Measurements from ENCODE around the gene CYP2C18. TPM values are rescaled to one million over a fixed set of nuclear protein-coding genes. Genes with fewer than 3 reads are reported as not detected.
"Not testable (repeated sequence)": the region's sequence is repeated elsewhere in the genome, so short reads cannot be mapped to it uniquely, and the experiment has no call there.

Gene CYP2C18
- polyA plus RNA-seq (2011; rRNA removed) (0.05 and 0.09 TPM in 2 replicates), polyA plus RNA-seq (2017; fragmentation: RNase III; extraction: RNeasy Plus Mini Kit Qiagen cat#74134 plus additional on column Dnase treatment) (0.05 to 0.09 TPM (median 0.07 TPM) in 3 replicates), polyA minus RNA-seq (2011; rRNA and poly(A)+ RNA removed) (0.10 and 0.12 TPM in 2 replicates)
- 0.01 and 0.07 TPM in 2 replicates for polyA plus RNA-seq (2012; cell fraction: cytosol; rRNA removed)
- polyA plus RNA-seq (2012; cell fraction: nucleus; rRNA removed) = 0.07 and 0.16 TPM in 2 replicates

DNA sequence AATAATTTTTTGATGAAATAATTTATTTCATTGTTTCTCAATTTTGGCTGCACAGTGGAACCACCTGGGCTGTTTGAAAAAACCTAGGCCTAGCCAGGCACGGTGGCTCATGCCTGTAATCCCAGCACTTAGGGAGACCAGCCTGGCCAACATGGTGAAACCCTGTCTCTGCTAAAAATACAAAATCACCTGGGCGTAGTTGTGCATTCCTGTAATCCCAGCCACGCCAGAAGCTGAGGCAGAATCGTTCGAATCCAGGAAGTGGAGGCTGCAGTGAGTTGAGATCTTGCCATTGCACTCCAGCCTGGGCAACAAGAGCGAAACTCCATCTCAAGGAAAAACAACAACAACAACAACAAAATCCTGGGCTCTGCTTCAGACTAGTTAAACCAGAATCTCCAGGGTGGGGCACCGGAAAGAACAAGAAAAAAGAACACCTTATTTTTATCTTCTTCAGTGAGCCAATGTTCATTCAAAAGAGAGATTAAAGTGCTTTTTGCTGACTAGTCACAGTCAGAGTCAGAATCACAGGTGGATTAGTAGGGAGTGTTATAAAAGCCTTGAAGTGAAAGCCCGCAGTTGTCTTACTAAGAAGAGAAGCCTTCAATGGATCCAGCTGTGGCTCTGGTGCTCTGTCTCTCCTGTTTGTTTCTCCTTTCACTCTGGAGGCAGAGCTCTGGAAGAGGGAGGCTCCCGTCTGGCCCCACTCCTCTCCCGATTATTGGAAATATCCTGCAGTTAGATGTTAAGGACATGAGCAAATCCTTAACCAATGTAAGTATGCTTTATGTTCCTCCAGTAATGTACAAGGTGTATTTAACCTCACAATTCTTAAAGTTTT, at the start of gene CYP2C18:
CYP2C18 (plus strand) TSS at position 516 of the 841 bp plus-strand sequence; CDS start at position 607, 91 bp downstream.
- ATAC-seq = no peak

DNA sequence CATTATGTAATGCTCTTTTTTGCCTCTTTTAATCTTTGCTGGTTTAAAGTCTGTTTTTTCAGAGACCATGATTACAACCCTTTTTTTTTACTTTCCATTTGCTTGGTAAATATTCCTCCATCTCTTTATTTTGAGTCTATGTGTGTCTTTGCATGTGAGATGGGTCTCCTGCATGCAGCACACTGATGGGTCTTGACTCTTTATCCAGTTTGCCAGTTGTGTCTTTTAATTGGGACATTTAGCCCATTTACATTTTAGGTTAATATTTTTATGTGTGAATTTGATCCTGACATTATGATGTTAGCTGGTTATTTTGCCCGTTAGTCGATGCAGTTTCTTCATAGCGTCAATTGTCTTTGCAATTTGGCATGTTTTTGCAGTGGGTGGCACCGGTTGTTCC, 45.4 kb upstream of the CYP2C18 start:
- POLR2A ChIA-PET; H3K4me3 ChIP-seq; H3K27ac ChIP-seq; FAIRE-seq; DNase-seq (ENCODE audit: low read depth in 1 of 2, low spot score in 1 of 2); ATAC-seq; H3K4me2 ChIP-seq; H3K4me1 ChIP-seq: not testable (repeated sequence)
- CTCF ChIA-PET = interaction anchor here (0.7 kb wide), 1 partner anchor 93 kb away, joined by 3 read pairs; no protein-coding TSS in a partner anchor
- 86% methylated on average over 4 of the region's 4 CpGs for WGBS (ENCODE audit: missing lambda C conversion rate)
- H3K9me3 ChIP-seq = peaks cover 32% of the 10 kb centered on the region

More for the DNA sequence above, at the start of gene CYP2C18:
- H3K4me1 ChIP-seq = peaks cover 37% of the 10 kb centered on the region
- peaks cover 16% of the 10 kb centered on the region; the same call in 2 of the 3 replicates for H3K9me3 ChIP-seq
- no peak for DNase-seq (ENCODE audit: low read depth in 1 of 2, low spot score in 1 of 2)
- 85% methylated on average over 10 of the region's 10 CpGs for WGBS (ENCODE audit: missing lambda C conversion rate)
- POLR2A ChIA-PET = no interaction called here
- peak within 1 kb of the TSS; percentile 77 to 89 for H3K27ac ChIP-seq
- H3K4me3 ChIP-seq = no peak within 1 kb of the TSS
- CTCF ChIA-PET = no interaction called here
- peak; percentile 43 for FAIRE-seq
- H3K4me2 ChIP-seq = no peak within 1 kb of the TSS
- no peak for TF ChIP-seq BHLHE40 (IDR thresholded peaks at IDR 0.05; ENCODE audit: low read depth, low read length)
- TF ChIP-seq POLR2AphosphoS2 (conservative IDR thresholded peaks at IDR 0.05; ENCODE audit: low read length) = no peak
- TF ChIP-seq MAFK (IDR thresholded peaks at IDR 0.05; ENCODE audit: partially characterized antibody) = peak; percentile 19
- no peak for TF ChIP-seq NPAS2 (CRISPR knock-in tag; IDR thresholded peaks at IDR 0.05; ENCODE audit: borderline replicate concordance)

GRCh38 chr10:94639902-94640301, 43.6 kb upstream of the CYP2C18 start:
- H3K9me3 ChIP-seq = peaks cover 21% of the 10 kb centered on the region; the same call in 2 of the 3 replicates
- H3K4me1 ChIP-seq = peaks cover 7% of the 10 kb centered on the region; the same call in 1 of the 3 replicates
- ChIA-PET CTCF (interaction anchor here (0.6 kb wide), 1 partner anchor 914 kb away, joined by 5 read pairs; no protein-coding TSS in a partner anchor), POLR2A (no interaction called here)
- H3K4me2 ChIP-seq = no peak overlapping the region
- TF ChIP-seq CBX2 (IDR thresholded peaks at IDR 0.05; ENCODE audit: borderline replicate concordance, low read depth) (no peak), NFE2L2 (conservative IDR thresholded peaks at IDR 0.05; ENCODE audit: low read length) (no peak), EP300 (IDR thresholded peaks at IDR 0.05) (no peak)
- DNase-seq (ENCODE audit: low read depth in 1 of 2, low spot score in 1 of 2) (no peak), FAIRE-seq (no peak), ATAC-seq (no peak)
- H3K4me3 ChIP-seq = no peak overlapping the region
- WGBS (ENCODE audit: missing lambda C conversion rate) = 79% methylated on average over 7 of the region's 8 CpGs
- H3K27ac ChIP-seq = no peak overlapping the region

GRCh38 chr10:94640562-94640961, 43.0 kb upstream of the CYP2C18 start:
- Histone ChIP-seq H3K4me1 (peaks cover 7% of the 10 kb centered on the region; the same call in 1 of the 3 replicates), H3K27ac (no peak overlapping the region), H3K4me3 (no peak overlapping the region), H3K9me3 (peaks cover 21% of the 10 kb centered on the region; the same call in 2 of the 3 replicates), H3K4me2 (no peak overlapping the region)
- no peak for DNase-seq (ENCODE audit: low read depth in 1 of 2, low spot score in 1 of 2)
- 67% methylated on average over 3 of the region's 3 CpGs for WGBS (ENCODE audit: missing lambda C conversion rate)
- ChIA-PET POLR2A (no interaction called here), CTCF (interaction anchor here (0.5 to 1.8 kb wide), 2 partner anchors 12 to 162 kb away, joined by 3 to 7 read pairs; no protein-coding TSS in a partner anchor)
- FAIRE-seq = no peak
- ATAC-seq = no peak
- TF ChIP-seq, protein P1, sequence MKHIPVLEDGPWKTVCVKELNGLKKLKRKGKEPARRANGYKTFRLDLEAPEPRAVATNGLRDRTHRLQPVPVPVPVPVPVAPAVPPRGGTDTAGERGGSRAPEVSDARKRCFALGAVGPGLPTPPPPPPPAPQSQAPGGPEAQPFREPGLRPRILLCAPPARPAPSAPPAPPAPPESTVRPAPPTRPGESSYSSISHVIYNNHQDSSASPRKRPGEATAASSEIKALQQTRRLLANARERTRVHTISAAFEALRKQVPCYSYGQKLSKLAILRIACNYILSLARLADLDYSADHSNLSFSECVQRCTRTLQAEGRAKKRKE (CRISPR knock-in tag; IDR thresholded peaks at IDR 0.05; ENCODE audit: low read depth) = no peak
- TF ChIP-seq NFE2L2 (conservative IDR thresholded peaks at IDR 0.05; ENCODE audit: low read length) (no peak), CEBPB (IDR thresholded peaks at IDR 0.05) (no peak), CHD2 (IDR thresholded peaks at IDR 0.05; ENCODE audit: low read length, partially characterized antibody) (no peak), HES2 (IDR thresholded peaks at IDR 0.05) (no peak), EHF (CRISPR knock-in tag; IDR thresholded peaks at IDR 0.05) (no peak), HOXB13 (CRISPR knock-in tag; IDR thresholded peaks at IDR 0.05; ENCODE audit: low read depth) (no peak), MAX (IDR thresholded peaks at IDR 0.05) (no peak), EP300 (IDR thresholded peaks at IDR 0.05) (no peak), CBX8 (IDR thresholded peaks at IDR 0.05) (no peak), BCL3 (IDR thresholded peaks at IDR 0.05) (no peak), BHLHE40 (IDR thresholded peaks at IDR 0.05; ENCODE audit: low read depth, low read length) (no peak), SMC3 (IDR thresholded peaks at IDR 0.05) (no peak), GATA3 (IDR thresholded peaks at IDR 0.05; ENCODE audit: borderline replicate concordance) (no peak), ZC3H11A (IDR thresholded peaks at IDR 0.05) (no peak), KDM1A (IDR thresholded peaks at IDR 0.05; ENCODE audit: low read depth) (no peak)
- TF ChIP-seq, protein P2, sequence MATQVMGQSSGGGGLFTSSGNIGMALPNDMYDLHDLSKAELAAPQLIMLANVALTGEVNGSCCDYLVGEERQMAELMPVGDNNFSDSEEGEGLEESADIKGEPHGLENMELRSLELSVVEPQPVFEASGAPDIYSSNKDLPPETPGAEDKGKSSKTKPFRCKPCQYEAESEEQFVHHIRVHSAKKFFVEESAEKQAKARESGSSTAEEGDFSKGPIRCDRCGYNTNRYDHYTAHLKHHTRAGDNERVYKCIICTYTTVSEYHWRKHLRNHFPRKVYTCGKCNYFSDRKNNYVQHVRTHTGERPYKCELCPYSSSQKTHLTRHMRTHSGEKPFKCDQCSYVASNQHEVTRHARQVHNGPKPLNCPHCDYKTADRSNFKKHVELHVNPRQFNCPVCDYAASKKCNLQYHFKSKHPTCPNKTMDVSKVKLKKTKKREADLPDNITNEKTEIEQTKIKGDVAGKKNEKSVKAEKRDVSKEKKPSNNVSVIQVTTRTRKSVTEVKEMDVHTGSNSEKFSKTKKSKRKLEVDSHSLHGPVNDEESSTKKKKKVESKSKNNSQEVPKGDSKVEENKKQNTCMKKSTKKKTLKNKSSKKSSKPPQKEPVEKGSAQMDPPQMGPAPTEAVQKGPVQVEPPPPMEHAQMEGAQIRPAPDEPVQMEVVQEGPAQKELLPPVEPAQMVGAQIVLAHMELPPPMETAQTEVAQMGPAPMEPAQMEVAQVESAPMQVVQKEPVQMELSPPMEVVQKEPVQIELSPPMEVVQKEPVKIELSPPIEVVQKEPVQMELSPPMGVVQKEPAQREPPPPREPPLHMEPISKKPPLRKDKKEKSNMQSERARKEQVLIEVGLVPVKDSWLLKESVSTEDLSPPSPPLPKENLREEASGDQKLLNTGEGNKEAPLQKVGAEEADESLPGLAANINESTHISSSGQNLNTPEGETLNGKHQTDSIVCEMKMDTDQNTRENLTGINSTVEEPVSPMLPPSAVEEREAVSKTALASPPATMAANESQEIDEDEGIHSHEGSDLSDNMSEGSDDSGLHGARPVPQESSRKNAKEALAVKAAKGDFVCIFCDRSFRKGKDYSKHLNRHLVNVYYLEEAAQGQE (IDR thresholded peaks at IDR 0.05) = no peak

All from A549 (cell line).